Heart left ventricle (tissue), 16 donors: Measurements from ENCODE around the gene DHX30. TPM values are rescaled to one million over a fixed set of nuclear protein-coding genes. Genes with fewer than 3 reads are reported as not detected.

Experiments used
- ATAC-seq, 4 donors: fragments of 200-7000 bp; cut with Tn5 transposase; one replicate each; pipeline ENCODE4 v1.9.1; 2020 to 2022; ENCODE audit warnings: moderate library complexity in 4 of 4, mild to moderate bottlenecking in 3 of 4, moderate number of reproducible peaks in 1 of 4
- DNase-seq, 5 donors: peaks; one replicate each; pipeline ENCODE4 v3.0.0-alpha.2; 2020
- H3K27ac ChIP-seq, 12 donors: fragments of 200-600 bp; sonication (generic) in 4 of 12; one replicate each; pipeline versions ENCODE4 v1.5.0 to v1.8.0; 2016 to 2022; ENCODE audit warnings: mild to moderate bottlenecking in 2 of 12
- H3K27me3 ChIP-seq, 9 donors: fragments of 200-600 bp; sonication (generic) in 2 of 9; one replicate each; pipeline versions ENCODE4 v1.5.1 to v1.8.0; 2016 to 2022; ENCODE audit warnings: mild to moderate bottlenecking in 3 of 9
- H3K36me3 ChIP-seq, 9 donors: fragments of 200-600 bp; sonication (generic) in 2 of 9; one replicate each; pipeline versions ENCODE4 v1.5.0 to v1.8.0; 2018 to 2022; ENCODE audit warnings: mild to moderate bottlenecking in 2 of 9
- H3K4me1 ChIP-seq, 12 donors: fragments of 200-600 bp; sonication (generic) in 4 of 12; one replicate each; pipeline versions ENCODE4 v1.5.0 to v1.8.0; 2016 to 2022; ENCODE audit warnings: mild to moderate bottlenecking in 3 of 12
- H3K4me3 ChIP-seq, 12 donors: fragments of 200-600 bp; sonication (generic) in 4 of 12; one replicate each; pipeline versions ENCODE4 v1.5.0 to v1.8.0; 2017 to 2022; ENCODE audit warnings: mild to moderate bottlenecking in 9 of 12, moderate library complexity in 4 of 12
- H3K9me3 ChIP-seq, 12 donors: fragments of 200-600 bp; sonication (generic) in 4 of 12; one replicate each; pipeline versions ENCODE4 v1.5.0 to v1.8.0; 2016 to 2022; ENCODE audit warnings: mild to moderate bottlenecking in 1 of 12
- CTCF ChIP-seq, 12 donors: fragments of 200-600 bp; sonication (generic) in 4 of 12; IDR thresholded peaks; one replicate each; pipeline versions ENCODE4 v1.5.0 to v1.8.0; 2018 to 2022; ENCODE audit warnings: antibody characterized with exemption in 12 of 12, mild to moderate bottlenecking in 5 of 12
- POLR2A ChIP-seq, 2 donors: fragments of 450-650 bp; IDR thresholded peaks; one replicate each; pipeline ENCODE4 v1.6.1; 2017; ENCODE audit warnings: antibody characterized with exemption in 2 of 2, mild to moderate bottlenecking in 2 of 2, moderate library complexity in 2 of 2
- WGBS, 4 donors: extraction: QIAGEN DNeasy Blood & Tissue Kit in 2 of 4; methylation state at CpG; one replicate each; pipeline versions ENCODE4 v1.1.5 to v1.1.7; 2013 to 2018; 5-methylcytosine and 5-hydroxymethylcytosine counted together
- intact Hi-C, 10 donors: fragments of 100-400 bp; cut with DNase I; formaldehyde crosslinking; loops; one replicate each; pipeline versions ENCODE4 v1.11.1 to v1.14.2; 2022
- microRNA counts, 2 donors: library from miRNA; unstranded; fragments of <30 nt; microRNA quantifications; one replicate each; lab custom pipeline; 2016
- microRNA-seq, 4 donors: library from miRNA; unstranded; fragments of <30 nt; microRNA quantifications; one replicate each; pipeline versions ENCODE4 to v1.2.0, GENCODE V29; 2017 to 2020
- polyA plus RNA-seq, 2 donors: library from polyadenylated mRNA; stranded (reverse); fragments of 200-250 nt; gene quantifications; one replicate each; pipeline ENCODE4 v1.2.3, GENCODE V29; 2013
- total RNA-seq, 9 donors: library from RNA; depleted of rRNA in 2 of 9; stranded (reverse); fragments of >200 nt in 2 of 9; fragmentation: NEBNext Ultra II Directional in 3 of 9; extraction: Animal tissue kit (Norgen Biotek cat#: 25700) in 3 of 9; gene quantifications; one replicate each; pipeline versions ENCODE4 v1.1.0 to v1.2.4, GENCODE V29; 2016 to 2023
- donor health status: ischemic (EF 13 %, LVEDD 7.1; RV severe dilation, severe dysfunction).
- donor health status: healthy with polysubstance abuse.
- donor health status: DM: no; HTN: yes; CAD: no.
- donor health status: DM: no; HTN: no; CAD: no.
- donor health status: ischemic (EF 25% LVEDD 6.9; RV normal size, moderate dysfunction).
- donor health status: ischemic (EF 25% LVEDD 5.7; RV mildly dilated, moderate dysfunction).
- donor health status: healthy.
- donor health status: DM: yes; HTN: yes; CAD: no.
- donor health status: ischemic (EF 35%, LVEDD 5.7; RV mildly dilated, moderate dysfunction).
- donor health status: nonischemic (EF 11% LVEDD 7.7; RV severe dilation, severe dysfunction).
- donor health status: DM: yes; HTN: yes; CAD: no.
- donor health status: PGD.
- donor health status: ischemic (EF 29% LVEDD 5.4; RV normal size, mild dysfunction).
- donor health status: nonischemic (EF 23%, LVEDD 6.1; RV moderate dilation, normal function).

The DHX30 gene
- total and polyA plus RNA-seq, 11 donors = 30.7 to 74.4 (median 49.4) TPM

GRCh38 chr3:47897954-47898353 lies 95.0 kb downstream of the DHX30 start:
- H3K4me3 ChIP-seq = no peak overlapping the region
- DNase-seq (no peak), ATAC-seq (no peak)
- 85 to 91% (median 87%) methylated on average over 3 of the region's 3 CpGs for WGBS, 4 donors
- TF ChIP-seq POLR2A (IDR thresholded peaks at IDR 0.05) (no peak), CTCF (IDR thresholded peaks at IDR 0.05) (no peak)
- intact Hi-C loops = loop anchor here in 2 of 10 donors (10.0 kb wide), 1 partner anchor 87 kb away; no protein-coding TSS in a partner anchor
- no peaks in the 10 kb centered on the region for H3K9me3 ChIP-seq
- H3K27ac ChIP-seq = no peak overlapping the region
- H3K27me3 ChIP-seq = no peaks in the 10 kb centered on the region
- H3K36me3 ChIP-seq = peaks cover 0 to 96% (median 80%) of the 10 kb centered on the region in 9 donors
- peaks cover 0 to 49% (median 14%) of the 10 kb centered on the region in 12 donors for H3K4me1 ChIP-seq

DNA sequence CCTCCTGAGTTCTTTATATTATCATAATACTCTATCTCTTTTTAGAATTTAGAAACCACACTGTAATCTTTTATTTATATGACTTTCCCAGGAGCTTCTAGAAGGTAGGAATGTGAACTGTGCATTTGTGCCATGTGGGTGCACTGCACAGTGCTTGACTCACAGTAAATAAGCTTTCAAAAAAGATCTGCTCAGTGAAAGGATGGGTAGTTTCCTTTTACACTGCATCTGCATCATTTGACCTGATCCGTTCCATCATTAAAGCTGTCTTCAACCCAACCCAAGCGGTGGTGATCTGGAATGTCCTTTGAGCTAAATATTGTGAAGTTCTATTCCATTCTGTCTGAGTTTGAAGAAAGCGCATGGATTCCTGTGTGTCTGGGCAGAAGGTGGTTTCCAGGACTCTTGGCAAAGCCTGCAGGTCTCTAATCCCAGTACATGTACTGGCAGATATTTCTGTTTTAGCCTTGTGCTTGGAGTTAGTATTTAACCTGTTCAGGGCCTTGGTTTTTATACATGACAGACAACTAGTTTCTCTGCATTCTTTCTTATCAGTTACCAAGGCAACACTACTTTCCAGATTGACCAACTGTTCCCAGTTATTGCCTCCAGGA lies 96.7 kb downstream of the DHX30 start:
- WGBS, 4 donors = 74 to 82% (median 75%) methylated on average over 3 of the region's 3 CpGs
- DNase-seq (no peak), ATAC-seq (peak in 2 of 4 donors; percentile 42 to 53)
- TF ChIP-seq CTCF (IDR thresholded peaks at IDR 0.05) (no peak), POLR2A (IDR thresholded peaks at IDR 0.05) (no peak)
- H3K9me3 ChIP-seq = no peaks in the 10 kb centered on the region
- intact Hi-C loops = loop anchor here in 2 of 10 donors (10.0 kb wide), 1 partner anchor 85 kb away; no protein-coding TSS in a partner anchor
- no peak overlapping the region for H3K4me3 ChIP-seq
- peaks cover 0 to 97% (median 82%) of the 10 kb centered on the region in 9 donors for H3K36me3 ChIP-seq
- peaks cover 0 to 35% (median 6%) of the 10 kb centered on the region in 12 donors for H3K4me1 ChIP-seq
- H3K27me3 ChIP-seq = no peaks in the 10 kb centered on the region
- no peak overlapping the region for H3K27ac ChIP-seq

MicroRNAs within 50 kb of the gene (microRNA counts, 767-probe panel; counts per million panel counts)
- microRNA hsa-miR-1226-3p (lab: Ali Mortazavi, UCI) = 2,022 to 2,284 counts per million in 2 donors

Small RNA genes lying within 50 kb of the gene (microRNA-seq; reads per million reads assigned to microRNA genes)
- gene MIR1226 = 63.7 to 500 (median 100) reads per million in 4 donors

Other genes with a start within 250 kb of the DHX30 start
- gene CSPG5, start 224.3 kb upstream of the DHX30 start, total RNA-seq = under 1 TPM; 0.12 to 0.86 (median 0.25) TPM
- under 1 TPM in 1 of 2 donors, not detected in 1; 0.61 TPM for gene CSPG5, start 224.3 kb upstream of the DHX30 start, polyA plus RNA-seq
- gene SMARCC1, start 21.2 kb upstream of the DHX30 start, total RNA-seq = 10 to 100 TPM; 17.6 to 31.4 (median 25.5) TPM
- 10 to 100 TPM in 1 of 2 donors, 1 to 10 TPM in 1; 5.8 to 17.2 TPM for gene SMARCC1, start 21.2 kb upstream of the DHX30 start, polyA plus RNA-seq
- gene MAP4, start 213.3 kb downstream of the DHX30 start, total RNA-seq = 1,000 to 10,000 TPM in 2 of 9 donors, 100 to 1,000 TPM in 7; 484 to 1,422 (median 877) TPM
- gene MAP4, start 213.3 kb downstream of the DHX30 start, polyA plus RNA-seq = 100 to 1,000 TPM; 206 to 346 TPM